ENCODE measurements around the gene UGT3A2.
"Not testable (repeated sequence)": the region's sequence is repeated elsewhere in the genome, so short reads cannot be mapped to it uniquely, and the experiment has no call there.

DNA sequence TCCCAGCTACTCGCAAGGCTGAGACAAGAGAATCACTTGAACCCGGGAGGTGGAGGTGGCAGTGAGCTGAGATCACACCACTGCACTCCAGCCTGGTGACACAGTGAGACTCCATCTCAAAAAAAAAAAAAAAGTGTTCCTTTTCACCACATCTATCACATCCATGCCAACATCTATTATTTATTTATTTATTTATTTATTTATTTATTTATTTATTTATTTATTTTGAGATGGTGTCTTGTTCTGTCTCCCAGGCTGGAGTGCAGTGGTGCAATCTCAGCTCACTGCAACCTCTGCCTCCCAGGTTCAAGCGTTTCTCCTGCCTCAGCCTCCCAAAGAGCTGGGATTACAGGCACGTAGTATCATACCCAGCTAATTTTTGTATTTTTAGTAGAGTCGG lies 47.1 kb downstream of the UGT3A2 start:
- TF ChIP-seq, protein P1, sequence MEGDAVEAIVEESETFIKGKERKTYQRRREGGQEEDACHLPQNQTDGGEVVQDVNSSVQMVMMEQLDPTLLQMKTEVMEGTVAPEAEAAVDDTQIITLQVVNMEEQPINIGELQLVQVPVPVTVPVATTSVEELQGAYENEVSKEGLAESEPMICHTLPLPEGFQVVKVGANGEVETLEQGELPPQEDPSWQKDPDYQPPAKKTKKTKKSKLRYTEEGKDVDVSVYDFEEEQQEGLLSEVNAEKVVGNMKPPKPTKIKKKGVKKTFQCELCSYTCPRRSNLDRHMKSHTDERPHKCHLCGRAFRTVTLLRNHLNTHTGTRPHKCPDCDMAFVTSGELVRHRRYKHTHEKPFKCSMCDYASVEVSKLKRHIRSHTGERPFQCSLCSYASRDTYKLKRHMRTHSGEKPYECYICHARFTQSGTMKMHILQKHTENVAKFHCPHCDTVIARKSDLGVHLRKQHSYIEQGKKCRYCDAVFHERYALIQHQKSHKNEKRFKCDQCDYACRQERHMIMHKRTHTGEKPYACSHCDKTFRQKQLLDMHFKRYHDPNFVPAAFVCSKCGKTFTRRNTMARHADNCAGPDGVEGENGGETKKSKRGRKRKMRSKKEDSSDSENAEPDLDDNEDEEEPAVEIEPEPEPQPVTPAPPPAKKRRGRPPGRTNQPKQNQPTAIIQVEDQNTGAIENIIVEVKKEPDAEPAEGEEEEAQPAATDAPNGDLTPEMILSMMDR (IDR thresholded peaks at IDR 0.05; ENCODE audit: borderline replicate concordance, extremely low read depth, low read length, poor library complexity, severe bottlenecking) = not testable (repeated sequence)
- not testable (repeated sequence) for TF ChIP-seq EZH2 (IDR thresholded peaks at IDR 0.05; ENCODE audit: borderline replicate concordance, low read depth, low read length, severe bottlenecking)
